ENCODE measurements around the gene DSC2. TPM values are rescaled to one million over a fixed set of nuclear protein-coding genes. Genes with fewer than 3 reads are reported as not detected.

The DSC2 gene
- total RNA-seq, 1 experiment from 2014 or later: 0.04 TPM

DNA sequence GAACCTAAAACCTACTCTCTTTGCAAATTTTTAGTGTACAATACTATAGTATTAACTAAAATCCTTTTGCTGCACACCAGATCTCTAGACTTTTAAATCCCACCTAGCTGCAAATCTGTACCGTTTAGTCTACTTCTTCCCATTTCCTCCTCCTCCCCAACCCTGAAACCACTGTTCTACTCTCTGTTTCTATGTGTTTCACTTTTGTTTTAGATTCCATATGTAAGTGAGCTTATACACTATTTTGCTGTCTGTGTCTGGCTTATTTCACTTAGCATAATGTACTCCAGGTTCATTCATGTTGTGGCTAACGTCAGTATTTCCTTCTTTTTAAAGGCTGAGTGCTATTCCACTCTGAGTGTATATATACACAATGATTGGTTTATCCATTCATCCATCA, 18.4 kb upstream of the DSC2 start:
- CTCF ChIA-PET: no interaction called here
- TF ChIP-seq, protein P1, sequence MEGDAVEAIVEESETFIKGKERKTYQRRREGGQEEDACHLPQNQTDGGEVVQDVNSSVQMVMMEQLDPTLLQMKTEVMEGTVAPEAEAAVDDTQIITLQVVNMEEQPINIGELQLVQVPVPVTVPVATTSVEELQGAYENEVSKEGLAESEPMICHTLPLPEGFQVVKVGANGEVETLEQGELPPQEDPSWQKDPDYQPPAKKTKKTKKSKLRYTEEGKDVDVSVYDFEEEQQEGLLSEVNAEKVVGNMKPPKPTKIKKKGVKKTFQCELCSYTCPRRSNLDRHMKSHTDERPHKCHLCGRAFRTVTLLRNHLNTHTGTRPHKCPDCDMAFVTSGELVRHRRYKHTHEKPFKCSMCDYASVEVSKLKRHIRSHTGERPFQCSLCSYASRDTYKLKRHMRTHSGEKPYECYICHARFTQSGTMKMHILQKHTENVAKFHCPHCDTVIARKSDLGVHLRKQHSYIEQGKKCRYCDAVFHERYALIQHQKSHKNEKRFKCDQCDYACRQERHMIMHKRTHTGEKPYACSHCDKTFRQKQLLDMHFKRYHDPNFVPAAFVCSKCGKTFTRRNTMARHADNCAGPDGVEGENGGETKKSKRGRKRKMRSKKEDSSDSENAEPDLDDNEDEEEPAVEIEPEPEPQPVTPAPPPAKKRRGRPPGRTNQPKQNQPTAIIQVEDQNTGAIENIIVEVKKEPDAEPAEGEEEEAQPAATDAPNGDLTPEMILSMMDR (conservative IDR thresholded peaks at IDR 0.05; ENCODE audit: low read depth, low read length): no peak
- TF ChIP-seq EZH2 (IDR thresholded peaks at IDR 0.05; ENCODE audit: borderline replicate concordance, low read depth, low read length, poor library complexity, severe bottlenecking): no peak
- intact Hi-C loops (cut with micrococcal nuclease; ENCODE audit: unreplicated experiment): no loop called here

DNA sequence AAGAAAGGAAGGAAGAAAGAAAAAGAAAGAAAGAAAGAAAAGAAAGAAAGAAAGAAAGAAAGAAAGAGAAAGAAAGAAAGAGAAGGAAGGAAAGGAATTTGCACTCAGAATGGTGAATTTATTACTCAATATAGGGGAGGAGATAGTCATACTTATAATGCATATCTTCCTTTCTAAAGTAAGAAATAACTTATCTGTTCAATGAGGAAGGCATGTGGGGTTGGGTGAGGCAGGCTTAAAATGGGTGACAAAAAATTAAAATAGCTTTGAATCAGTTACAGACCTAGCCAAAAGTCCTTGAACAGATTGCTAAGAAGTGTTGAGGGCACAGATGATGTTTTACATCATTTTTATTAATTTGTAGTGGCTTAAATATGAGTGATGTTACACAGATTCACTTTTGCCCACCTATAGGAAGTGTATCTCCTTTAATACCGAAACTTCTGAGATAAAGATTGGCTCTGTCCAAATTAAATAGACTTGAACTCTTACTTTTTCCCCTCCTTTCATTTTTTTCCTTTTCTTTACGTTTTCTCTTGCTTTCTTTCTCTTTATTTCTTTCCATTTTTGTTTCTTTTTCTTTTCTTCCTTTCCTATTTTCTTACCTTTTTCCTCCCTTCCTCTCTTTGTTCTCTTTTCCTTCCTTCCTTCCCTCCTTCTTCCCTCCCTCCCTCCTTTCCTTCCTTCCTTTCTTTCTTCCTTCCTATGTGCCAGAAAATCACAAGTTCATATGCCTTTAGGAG, 14.8 kb upstream of the DSC2 start:
- ChIA-PET POLR2A (ENCODE audit: low non-redundant PET) (no interaction called here), CTCF (no interaction called here)
- Histone ChIP-seq H3K27ac (ENCODE audit: low read depth, low read length, poor library complexity, severe bottlenecking) (no peak overlapping the region), H3K4me3 (ENCODE audit: low read depth, low read length, poor library complexity, severe bottlenecking) (no peak overlapping the region), H3K4me1 (ENCODE audit: insufficient read depth, low read length, poor library complexity, severe bottlenecking) (no peaks in the 10 kb centered on the region), H3K27me3 (replicated peaks; ENCODE audit: insufficient read depth, low read depth, low read length, poor library complexity) (no peaks in the 10 kb centered on the region), H3K36me3 (ENCODE audit: insufficient read depth, low read length, poor library complexity, severe bottlenecking) (no peaks in the 10 kb centered on the region), H3K9me3 (ENCODE audit: low read depth, low read length, poor library complexity, severe bottlenecking) (no peaks in the 10 kb centered on the region)
- intact Hi-C loops (cut with micrococcal nuclease; ENCODE audit: unreplicated experiment): no loop called here
- no peak for TF ChIP-seq EZH2 (IDR thresholded peaks at IDR 0.05; ENCODE audit: borderline replicate concordance, low read depth, low read length, poor library complexity, severe bottlenecking)
- TF ChIP-seq, protein P1 (conservative IDR thresholded peaks at IDR 0.05; ENCODE audit: low read depth, low read length): no peak
- DNase-seq (ENCODE audit: low spot score): no peak
- no TSS peak for BruUV-seq (replicated peaks)

More for the DNA sequence above, 18.4 kb upstream of the DSC2 start:
- Histone ChIP-seq H3K4me3 (ENCODE audit: low read depth, low read length, poor library complexity, severe bottlenecking) (no peak overlapping the region), H3K4me1 (ENCODE audit: insufficient read depth, low read length, poor library complexity, severe bottlenecking) (no peaks in the 10 kb centered on the region), H3K36me3 (ENCODE audit: insufficient read depth, low read length, poor library complexity, severe bottlenecking) (no peaks in the 10 kb centered on the region), H3K9me3 (ENCODE audit: low read depth, low read length, poor library complexity, severe bottlenecking) (no peaks in the 10 kb centered on the region), H3K27ac (ENCODE audit: low read depth, low read length, poor library complexity, severe bottlenecking) (no peak overlapping the region), H3K27me3 (replicated peaks; ENCODE audit: insufficient read depth, low read depth, low read length, poor library complexity) (no peaks in the 10 kb centered on the region)
- no peak for DNase-seq (ENCODE audit: low spot score)
- BruUV-seq (replicated peaks): no TSS peak
- POLR2A ChIA-PET (ENCODE audit: low non-redundant PET): no interaction called here

DNA sequence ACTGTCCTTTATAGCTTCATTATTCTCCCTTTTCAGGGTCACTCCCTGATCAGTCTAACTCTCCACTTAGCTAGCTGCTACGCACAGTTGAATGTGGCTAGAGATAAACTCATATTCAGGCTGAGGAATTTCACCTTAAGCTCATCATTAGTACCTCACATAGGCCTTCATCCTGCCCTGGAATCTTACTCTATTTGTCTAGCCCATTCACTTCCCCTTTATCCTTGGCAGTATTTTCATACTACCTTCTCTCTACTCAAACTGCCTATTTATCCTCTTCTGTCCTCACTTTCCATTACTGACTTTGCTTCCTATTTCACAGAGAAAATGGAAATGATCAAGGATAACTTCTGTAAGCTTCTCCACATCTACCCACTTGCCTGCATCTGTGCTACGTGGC, 10.6 kb upstream of the DSC2 start:
- intact Hi-C loops (cut with micrococcal nuclease; ENCODE audit: unreplicated experiment): no loop called here
- no peak overlapping the region for H3K4me3 ChIP-seq (ENCODE audit: low read depth, low read length, poor library complexity, severe bottlenecking)
- H3K27me3 ChIP-seq (replicated peaks; ENCODE audit: insufficient read depth, low read depth, low read length, poor library complexity): no peaks in the 10 kb centered on the region
- H3K27ac ChIP-seq (ENCODE audit: low read depth, low read length, poor library complexity, severe bottlenecking): no peak overlapping the region
- DNase-seq (ENCODE audit: low spot score): no peak
- H3K4me1 ChIP-seq (ENCODE audit: insufficient read depth, low read length, poor library complexity, severe bottlenecking): no peaks in the 10 kb centered on the region
- no peaks in the 10 kb centered on the region for H3K9me3 ChIP-seq (ENCODE audit: low read depth, low read length, poor library complexity, severe bottlenecking)
- no peaks in the 10 kb centered on the region for H3K36me3 ChIP-seq (ENCODE audit: insufficient read depth, low read length, poor library complexity, severe bottlenecking)
- no peak for TF ChIP-seq EZH2 (IDR thresholded peaks at IDR 0.05; ENCODE audit: borderline replicate concordance, low read depth, low read length, poor library complexity, severe bottlenecking)
- TF ChIP-seq, protein P1 (conservative IDR thresholded peaks at IDR 0.05; ENCODE audit: low read depth, low read length): no peak
- ChIA-PET POLR2A (ENCODE audit: low non-redundant PET) (no interaction called here), CTCF (no interaction called here)
- BruUV-seq (replicated peaks): no TSS peak
